ENCODE results near the gene CD180.

The CD180 gene

DNA sequence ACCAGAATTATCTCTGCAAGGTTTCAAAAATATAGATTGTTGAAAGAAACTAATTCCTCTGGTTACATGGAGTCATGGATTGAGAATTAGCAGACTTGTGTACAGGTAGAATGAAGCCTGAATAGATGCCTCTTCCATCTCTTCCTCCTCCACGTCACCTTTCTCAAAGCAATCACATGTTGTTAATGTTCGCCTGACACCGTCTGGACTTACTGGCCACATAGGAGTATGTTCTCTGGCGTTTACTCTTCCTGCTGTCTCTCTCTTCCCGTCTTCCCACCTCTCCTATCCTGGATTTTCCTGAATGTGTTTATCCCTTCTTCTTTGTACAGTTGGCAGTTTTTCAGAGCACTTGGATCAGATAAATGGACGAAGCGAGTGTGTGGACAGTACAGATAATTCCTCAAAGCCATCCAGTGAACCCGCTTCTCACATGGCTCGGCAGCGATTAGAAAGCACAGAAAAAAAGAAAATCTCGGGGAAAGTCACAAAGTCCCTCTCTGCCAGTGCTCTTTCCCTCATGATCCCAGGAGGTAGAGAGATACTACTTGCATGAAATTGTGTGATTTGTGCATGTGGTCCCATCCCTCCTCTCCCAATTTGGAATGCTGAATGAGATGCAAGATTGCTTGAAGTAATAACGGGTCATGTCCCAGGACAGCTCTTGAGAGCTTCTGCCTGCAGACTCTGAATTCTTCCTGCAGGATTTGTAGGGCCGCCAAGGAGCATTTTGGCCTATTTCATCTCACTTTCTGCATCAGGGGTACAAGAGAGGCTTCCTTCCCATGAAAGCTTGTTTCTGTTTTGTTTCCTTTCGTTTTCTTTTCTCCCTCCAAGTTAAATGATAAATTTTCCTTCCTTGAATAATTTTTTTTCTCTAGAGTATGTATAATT is 47.3 kb downstream of the CD180 start:
- H3K9me3 Mint-ChIP-seq, result no peaks in the 10 kb centered on the region
- H3K27ac Mint-ChIP-seq, result no peak overlapping the region
- H3K4me1 Mint-ChIP-seq, result no peaks in the 10 kb centered on the region
- ATAC-seq (no peak), DNase-seq (no peak)
- no peaks in the 10 kb centered on the region for H3K27me3 Mint-ChIP-seq
- H3K4me3 Mint-ChIP-seq, result no peak overlapping the region
- peaks cover 12% of the 10 kb centered on the region for H3K36me3 Mint-ChIP-seq (ENCODE audit: low read depth)

DNA sequence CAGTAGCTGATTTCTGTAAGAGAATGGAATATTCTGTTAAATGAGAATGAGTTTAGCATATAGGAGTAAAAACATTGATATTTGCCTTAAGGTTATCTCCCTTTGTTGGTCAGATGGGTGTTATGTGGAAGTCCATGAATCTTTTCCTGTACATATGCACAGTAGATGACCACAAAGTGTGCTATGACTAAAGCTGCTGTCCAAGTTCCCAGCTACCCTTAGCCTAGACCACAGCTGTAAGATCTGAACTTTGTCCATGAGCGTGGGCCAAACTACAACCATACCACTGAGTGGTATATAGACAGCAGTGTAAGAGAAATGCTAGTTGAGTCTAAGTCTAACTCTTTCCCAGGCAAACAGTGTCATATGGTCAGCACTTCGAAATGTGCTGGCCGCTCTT is 48.8 kb downstream of the CD180 start:
- H3K36me3 Mint-ChIP-seq (ENCODE audit: low read depth), result peaks cover 15% of the 10 kb centered on the region
- H3K4me3 Mint-ChIP-seq, result no peak overlapping the region
- H3K27me3 Mint-ChIP-seq, result no peaks in the 10 kb centered on the region
- no peaks in the 10 kb centered on the region for H3K9me3 Mint-ChIP-seq
- no peak for ATAC-seq
- no peaks in the 10 kb centered on the region for H3K4me1 Mint-ChIP-seq
- no peak for DNase-seq
- no peak overlapping the region for H3K27ac Mint-ChIP-seq

GRCh38 chr5:67146981-67147380 is 49.6 kb downstream of the CD180 start:
- Mint-ChIP-seq H3K36me3 (ENCODE audit: low read depth) (peaks cover 21% of the 10 kb centered on the region), H3K4me1 (no peaks in the 10 kb centered on the region), H3K9me3 (no peaks in the 10 kb centered on the region), H3K27me3 (no peaks in the 10 kb centered on the region), H3K27ac (no peak overlapping the region), H3K4me3 (no peak overlapping the region)
- DNase-seq (no peak), ATAC-seq (no peak)

GRCh38 chr5:67146574-67146973 is 50.0 kb downstream of the CD180 start:
- H3K36me3 Mint-ChIP-seq (ENCODE audit: low read depth), result peaks cover 21% of the 10 kb centered on the region
- no peak for ATAC-seq
- no peak overlapping the region for H3K27ac Mint-ChIP-seq
- no peaks in the 10 kb centered on the region for H3K4me1 Mint-ChIP-seq
- no peak overlapping the region for H3K4me3 Mint-ChIP-seq
- no peaks in the 10 kb centered on the region for H3K9me3 Mint-ChIP-seq
- DNase-seq, result no peak
- H3K27me3 Mint-ChIP-seq, result no peaks in the 10 kb centered on the region

DNA sequence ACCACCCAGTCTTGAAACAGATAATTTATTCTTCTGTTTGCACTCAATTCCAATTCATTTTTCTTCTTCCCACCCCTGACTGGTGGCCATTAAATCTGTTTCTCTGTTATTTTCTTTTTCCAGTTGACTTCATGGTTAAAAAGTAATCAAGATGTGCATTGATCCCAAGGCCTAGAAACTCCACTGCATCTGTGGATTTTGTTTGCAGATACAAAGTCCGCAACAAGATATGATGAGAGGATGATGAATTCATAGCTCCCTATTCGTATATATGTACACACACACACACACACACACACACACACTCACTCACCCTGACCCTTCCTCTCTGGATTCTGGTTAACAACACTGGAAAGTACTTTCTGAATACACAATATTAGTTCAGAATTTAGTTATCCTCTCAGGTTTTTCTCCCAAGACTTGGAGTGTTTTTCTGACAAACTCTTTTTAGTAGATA is 52.4 kb downstream of the CD180 start:
- H3K4me1 Mint-ChIP-seq, result no peaks in the 10 kb centered on the region
- no peak overlapping the region for H3K4me3 Mint-ChIP-seq
- no peaks in the 10 kb centered on the region for H3K9me3 Mint-ChIP-seq
- H3K27ac Mint-ChIP-seq, result no peak overlapping the region
- H3K36me3 Mint-ChIP-seq (ENCODE audit: low read depth), result peaks cover 14% of the 10 kb centered on the region
- H3K27me3 Mint-ChIP-seq, result no peaks in the 10 kb centered on the region
- ATAC-seq (no peak), DNase-seq (no peak)

DNA sequence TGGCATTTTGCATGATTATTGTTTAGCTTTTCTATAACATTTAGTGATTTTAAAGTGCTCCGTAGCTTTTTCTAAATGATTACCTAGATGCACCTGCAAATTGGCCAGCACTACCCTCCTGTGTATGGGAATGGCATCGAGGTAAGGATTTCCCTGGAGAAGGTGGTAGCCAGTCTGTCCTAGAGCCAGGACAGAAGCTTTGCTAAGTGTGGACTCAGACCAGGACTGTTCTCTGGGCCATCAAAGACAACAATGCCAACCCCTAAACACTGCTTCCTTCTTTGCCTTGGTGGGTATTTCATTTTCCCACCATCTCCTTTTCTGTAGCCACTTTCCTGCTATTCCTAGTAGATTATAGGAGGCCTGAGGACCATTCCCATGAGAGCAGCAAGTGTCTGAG is 53.0 kb downstream of the CD180 start:
- H3K4me1 Mint-ChIP-seq, result no peaks in the 10 kb centered on the region
- DNase-seq (no peak), ATAC-seq (no peak)
- H3K27ac Mint-ChIP-seq, result no peak overlapping the region
- no peak overlapping the region for H3K4me3 Mint-ChIP-seq
- H3K36me3 Mint-ChIP-seq (ENCODE audit: low read depth), result peaks cover 12% of the 10 kb centered on the region
- H3K9me3 Mint-ChIP-seq, result no peaks in the 10 kb centered on the region
- H3K27me3 Mint-ChIP-seq, result no peaks in the 10 kb centered on the region

- no peak for DNase-seq
- no peak for ATAC-seq
- Mint-ChIP-seq H3K27me3 (no peaks in the 10 kb centered on the region), H3K9me3 (no peaks in the 10 kb centered on the region), H3K27ac (no peak overlapping the region), H3K36me3 (ENCODE audit: low read depth) (peaks cover 12% of the 10 kb centered on the region), H3K4me3 (no peak overlapping the region), H3K4me1 (no peaks in the 10 kb centered on the region)
These were observed 53.8 kb downstream of the CD180 start for GRCh38 chr5:67142816-67143215.

- Mint-ChIP-seq H3K4me3 (no peak overlapping the region), H3K27me3 (no peaks in the 10 kb centered on the region), H3K36me3 (ENCODE audit: low read depth) (peaks cover 12% of the 10 kb centered on the region), H3K4me1 (no peaks in the 10 kb centered on the region), H3K9me3 (no peaks in the 10 kb centered on the region), H3K27ac (no peak overlapping the region)
- no peak for ATAC-seq
- no peak for DNase-seq
These were observed 55.0 kb downstream of the CD180 start for GRCh38 chr5:67141644-67142043.

- no peak for DNase-seq
- Mint-ChIP-seq H3K36me3 (ENCODE audit: low read depth) (peaks cover 11% of the 10 kb centered on the region), H3K9me3 (no peaks in the 10 kb centered on the region), H3K27me3 (no peaks in the 10 kb centered on the region), H3K4me1 (no peaks in the 10 kb centered on the region), H3K27ac (no peak overlapping the region), H3K4me3 (no peak overlapping the region)
- ATAC-seq, result no peak
These were observed 56.2 kb downstream of the CD180 start for GRCh38 chr5:67140413-67140812.

- DNase-seq, result no peak
- Mint-ChIP-seq H3K9me3 (no peaks in the 10 kb centered on the region), H3K4me1 (no peaks in the 10 kb centered on the region), H3K4me3 (no peak overlapping the region), H3K27ac (no peak overlapping the region), H3K27me3 (no peaks in the 10 kb centered on the region), H3K36me3 (ENCODE audit: low read depth) (peaks cover 14% of the 10 kb centered on the region)
- ATAC-seq, result no peak
These were observed 57.6 kb downstream of the CD180 start for GRCh38 chr5:67139030-67139429.

GRCh38 chr5:67135381-67135984 is 61.1 kb downstream of the CD180 start:
- Mint-ChIP-seq H3K36me3 (ENCODE audit: low read depth) (peaks cover 6% of the 10 kb centered on the region), H3K4me1 (no peaks in the 10 kb centered on the region), H3K27me3 (no peaks in the 10 kb centered on the region), H3K4me3 (no peak overlapping the region), H3K9me3 (no peaks in the 10 kb centered on the region), H3K27ac (no peak overlapping the region)
- DNase-seq, result no peak
- ATAC-seq, result no peak

- Mint-ChIP-seq H3K27ac (no peak overlapping the region), H3K4me3 (no peak overlapping the region), H3K4me1 (peaks cover 5% of the 10 kb centered on the region), H3K9me3 (no peaks in the 10 kb centered on the region), H3K27me3 (no peaks in the 10 kb centered on the region), H3K36me3 (ENCODE audit: low read depth) (peaks cover 10% of the 10 kb centered on the region)
- ATAC-seq (no peak), DNase-seq (no peak)
These were observed 62.8 kb downstream of the CD180 start for GRCh38 chr5:67133776-67134175.

DNA sequence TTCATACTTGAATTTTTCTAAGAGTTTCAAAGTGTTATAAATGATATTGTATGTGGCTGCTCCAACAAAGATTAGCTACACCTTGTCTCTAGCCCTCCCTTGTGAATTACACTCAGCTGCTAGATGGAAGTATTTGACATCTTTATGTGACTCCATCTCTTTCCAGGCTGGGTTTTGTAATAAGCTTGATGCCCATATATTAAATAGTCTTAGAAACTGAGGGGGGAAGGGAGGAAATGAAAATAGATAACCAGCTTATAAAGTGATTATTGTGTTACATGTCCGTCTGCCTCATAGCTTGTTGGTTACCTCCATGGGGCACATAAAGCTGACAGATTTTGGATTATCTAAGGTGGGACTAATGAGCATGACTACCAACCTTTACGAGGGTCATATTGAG is 63.4 kb downstream of the CD180 start:
- ATAC-seq (no peak), DNase-seq (no peak)
- Mint-ChIP-seq H3K4me3 (no peak overlapping the region), H3K36me3 (ENCODE audit: low read depth) (peaks cover 11% of the 10 kb centered on the region), H3K9me3 (no peaks in the 10 kb centered on the region), H3K27ac (no peak overlapping the region), H3K27me3 (no peaks in the 10 kb centered on the region), H3K4me1 (peaks cover 5% of the 10 kb centered on the region)

DNA sequence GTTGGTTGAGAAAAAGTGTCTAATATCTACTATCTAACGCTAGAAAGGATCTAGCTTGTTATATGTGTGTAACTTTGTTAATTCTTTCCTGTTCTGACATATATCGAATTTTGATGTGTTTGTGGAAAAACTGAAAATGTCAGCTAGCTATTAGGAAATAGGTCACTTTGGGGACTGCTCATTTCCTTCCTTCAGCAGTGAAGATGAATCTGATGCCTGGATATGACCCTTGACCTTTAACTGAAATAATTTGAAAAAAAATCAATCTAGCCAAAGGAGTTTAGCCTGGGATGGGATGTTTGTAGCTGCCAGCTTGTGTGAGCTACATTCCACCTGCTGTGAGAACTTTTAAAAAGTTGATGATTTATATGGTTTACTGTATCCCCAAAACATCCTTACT is 66.8 kb downstream of the CD180 start:
- no peak overlapping the region for H3K27ac Mint-ChIP-seq
- ATAC-seq (no peak), DNase-seq (no peak)
- peaks cover 23% of the 10 kb centered on the region for H3K36me3 Mint-ChIP-seq (ENCODE audit: low read depth)
- H3K27me3 Mint-ChIP-seq, result no peaks in the 10 kb centered on the region
- H3K4me3 Mint-ChIP-seq, result no peak overlapping the region
- H3K9me3 Mint-ChIP-seq, result no peaks in the 10 kb centered on the region
- H3K4me1 Mint-ChIP-seq, result peaks cover 7% of the 10 kb centered on the region

Measured in activated naive CD8-positive, alpha-beta T cell treated with anti-CD3 and anti-CD28 coated beads, Interleukin-2, amount 50 U/mL, for 24 hours (primary cell).